MM.1S (cell line): ENCODE results near the gene C17orf67.
"Not testable (repeated sequence)": the region's sequence is repeated elsewhere in the genome, so short reads cannot be mapped to it uniquely, and the experiment has no call there.

Experiments used
- DNase-seq: peaks from one replicate; pipeline ENCODE4 v3.0.0-alpha.2; 2015
- H2AFZ ChIP-seq: fragments of 300-600 bp; sonication (generic); 2 replicates; pipeline ENCODE4 v1.6.0; 2016; ENCODE audit warnings: antibody characterized with exemption, low read length
- H3F3A ChIP-seq: fragments of 300-600 bp; sonication (generic); 2 replicates; pipeline ENCODE4 v1.6.1; 2016; ENCODE audit warnings: mild to moderate bottlenecking, antibody characterized with exemption, low read length, moderate library complexity, mixed read lengths; ENCODE audit not compliant: insufficient read depth
- H3K27ac ChIP-seq: fragments of 300-600 bp; sonication (generic); 2 replicates; pipeline ENCODE4 v1.5.1; 2016; ENCODE audit warnings: mild to moderate bottlenecking, low read length
- H3K27me3 ChIP-seq: fragments of 300-600 bp; sonication (generic); replicated peaks from 2 replicates; pipeline ENCODE4 v1.6.0; 2016; ENCODE audit warnings: low read length; ENCODE audit not compliant: insufficient read depth
- H3K36me3 ChIP-seq: fragments of 300-600 bp; sonication (generic); replicated peaks from 2 replicates; pipeline ENCODE4 v1.6.1; 2016; ENCODE audit warnings: mild to moderate bottlenecking, low read length, mixed read lengths; ENCODE audit not compliant: insufficient read depth
- H3K4me1 ChIP-seq: fragments of 300-600 bp; sonication (generic); 2 replicates; pipeline ENCODE4 v1.6.1; 2016; ENCODE audit warnings: low read length, mixed read lengths
- H3K4me2 ChIP-seq: fragments of 300-600 bp; sonication (generic); 2 replicates; pipeline ENCODE4 v1.6.0; 2016; ENCODE audit warnings: low read depth, low read length
- H3K4me3 ChIP-seq: fragments of 300-600 bp; sonication (generic); 2 replicates; pipeline ENCODE4 v1.5.1; 2016; ENCODE audit warnings: low read length, mixed read lengths
- H3K79me2 ChIP-seq: fragments of 300-600 bp; sonication (generic); 2 replicates; pipeline ENCODE4 v1.6.1; 2016; ENCODE audit warnings: mixed run types, low read length, mixed read lengths
- H3K9ac ChIP-seq: fragments of 300-600 bp; sonication (generic); 2 replicates; pipeline ENCODE4 v1.6.1; 2016; ENCODE audit warnings: low read length, mixed read lengths
- H3K9me2 ChIP-seq: fragments of 300-600 bp; sonication (generic); replicated peaks from 2 replicates; pipeline ENCODE4 v1.6.1; 2016; ENCODE audit warnings: mild to moderate bottlenecking, low read length, mixed read lengths; ENCODE audit not compliant: insufficient read depth
- H3K9me3 ChIP-seq: fragments of 300-600 bp; sonication (generic); replicated peaks from 2 replicates; pipeline ENCODE4 v1.6.1; 2016; ENCODE audit warnings: mild to moderate bottlenecking, low read length, mixed read lengths; ENCODE audit not compliant: insufficient read depth
- H4K20me1 ChIP-seq: fragments of 300-600 bp; sonication (generic); 2 replicates; pipeline ENCODE4 v1.6.1; 2016; ENCODE audit warnings: mild to moderate bottlenecking, low read length, moderate library complexity, mixed read lengths; ENCODE audit not compliant: insufficient read depth
- CTCF ChIP-seq: fragments of 300-600 bp; sonication (generic); IDR thresholded peaks from 2 replicates; pipeline ENCODE4 v1.5.1; 2016; ENCODE audit warnings: antibody characterized with exemption, low read length, mixed read lengths
- EZH2 ChIP-seq: fragments of 300-600 bp; sonication (generic); optimal IDR thresholded peaks from 2 replicates; pipeline ENCODE3; 2017; ENCODE audit warnings: low read depth, mild to moderate bottlenecking, antibody characterized with exemption, low read length, mixed read lengths
- EZH2phosphoT487 ChIP-seq: fragments of 300-600 bp; sonication (generic); IDR thresholded peaks from 2 replicates; pipeline ENCODE4 v1.6.1; 2018; ENCODE audit warnings: antibody characterized with exemption, low read length

C17orf67 gene

GRCh38 chr17:56762144-56762543 lies 71.6 kb downstream of the C17orf67 start:
- H3K9me3 ChIP-seq: no peaks in the 10 kb centered on the region
- H3K27ac ChIP-seq: no peak overlapping the region
- TF ChIP-seq EZH2phosphoT487: no peak
- no peak for TF ChIP-seq CTCF
- no peak for TF ChIP-seq EZH2
- H4K20me1 ChIP-seq: no peaks in the 10 kb centered on the region
- H2AFZ ChIP-seq: no peak overlapping the region
- H3K27me3 ChIP-seq: peaks cover 41% of the 10 kb centered on the region
- no peak overlapping the region for H3K4me2 ChIP-seq
- no peak overlapping the region for H3K9ac ChIP-seq
- no peak overlapping the region for H3K4me3 ChIP-seq
- no peaks in the 10 kb centered on the region for H3K9me2 ChIP-seq
- no peak for DNase-seq
- no peaks in the 10 kb centered on the region for H3K79me2 ChIP-seq
- H3K4me1 ChIP-seq: 0 out of 2 replicates have a peak, but pooled peaks cover 4% of the 10 kb centered on the region
- H3K36me3 ChIP-seq: no peaks in the 10 kb centered on the region
- H3F3A ChIP-seq: no peaks in the 10 kb centered on the region

GRCh38 chr17:56761387-56761786 lies 72.3 kb downstream of the C17orf67 start:
- Histone ChIP-seq H3K4me3 (no peak overlapping the region), H3K36me3 (no peaks in the 10 kb centered on the region), H4K20me1 (no peaks in the 10 kb centered on the region), H3F3A (no peaks in the 10 kb centered on the region), H3K9me2 (no peaks in the 10 kb centered on the region), H3K27ac (no peak overlapping the region), H3K9me3 (no peaks in the 10 kb centered on the region), H3K79me2 (no peaks in the 10 kb centered on the region), H3K4me2 (no peak overlapping the region), H3K4me1 (0 out of 2 replicates have a peak, but pooled peaks cover 4% of the 10 kb centered on the region), H3K9ac (no peak overlapping the region), H2AFZ (no peak overlapping the region), H3K27me3 (peaks cover 41% of the 10 kb centered on the region)
- DNase-seq: no peak
- no peak for TF ChIP-seq EZH2phosphoT487
- TF ChIP-seq EZH2: no peak
- TF ChIP-seq CTCF: no peak

GRCh38 chr17:56757611-56758010 lies 76.1 kb downstream of the C17orf67 start:
- H4K20me1 ChIP-seq, H3K36me3 ChIP-seq, H3K4me2 ChIP-seq, DNase-seq, H3K4me1 ChIP-seq, H2AFZ ChIP-seq, H3K9me2 ChIP-seq, H3F3A ChIP-seq, H3K9me3 ChIP-seq, H3K4me3 ChIP-seq, H3K79me2 ChIP-seq, H3K9ac ChIP-seq, H3K27me3 ChIP-seq, H3K27ac ChIP-seq: not testable (repeated sequence)

- Histone ChIP-seq H3K27me3 (no peaks in the 10 kb centered on the region), H3K27ac (no peak overlapping the region), H3K36me3 (no peaks in the 10 kb centered on the region), H3K4me2 (no peak overlapping the region), H3K9me3 (no peaks in the 10 kb centered on the region), H3K4me1 (no peaks in the 10 kb centered on the region), H3K9ac (no peak overlapping the region), H3K4me3 (no peak overlapping the region), H4K20me1 (no peaks in the 10 kb centered on the region), H3F3A (no peaks in the 10 kb centered on the region), H3K79me2 (no peaks in the 10 kb centered on the region), H3K9me2 (no peaks in the 10 kb centered on the region), H2AFZ (no peak overlapping the region)
- TF ChIP-seq CTCF: no peak
- no peak for DNase-seq
Observed at GRCh38 chr17:56756536-56756935, 77.2 kb downstream of the C17orf67 start.
